Coronary artery (tissue), 2 donors: ENCODE measurements around the gene GLYATL2.

Experiments
- DNase-seq: peaks from one replicate; pipeline ENCODE4 v3.0.0-alpha.2; 2017; ENCODE audit warnings: low spot score
- H3K27ac ChIP-seq, 2 donors: fragments of 200-600 bp; sonication (generic); one replicate each; pipeline ENCODE4 v1.5.1; 2016 to 2019
- H3K4me3 ChIP-seq: fragments of 200-600 bp; sonication (generic); 2 replicates; pipeline ENCODE4 v1.5.1; 2016; ENCODE audit warnings: mild to moderate bottlenecking, moderate library complexity
- TF ChIP-seq, protein P1 (sequence below): fragments of 200-600 bp; sonication (generic); IDR thresholded peaks from one replicate; pipeline ENCODE4 v1.5.1; 2019; ENCODE audit warnings: antibody characterized with exemption

The GLYATL2 gene

DNA sequence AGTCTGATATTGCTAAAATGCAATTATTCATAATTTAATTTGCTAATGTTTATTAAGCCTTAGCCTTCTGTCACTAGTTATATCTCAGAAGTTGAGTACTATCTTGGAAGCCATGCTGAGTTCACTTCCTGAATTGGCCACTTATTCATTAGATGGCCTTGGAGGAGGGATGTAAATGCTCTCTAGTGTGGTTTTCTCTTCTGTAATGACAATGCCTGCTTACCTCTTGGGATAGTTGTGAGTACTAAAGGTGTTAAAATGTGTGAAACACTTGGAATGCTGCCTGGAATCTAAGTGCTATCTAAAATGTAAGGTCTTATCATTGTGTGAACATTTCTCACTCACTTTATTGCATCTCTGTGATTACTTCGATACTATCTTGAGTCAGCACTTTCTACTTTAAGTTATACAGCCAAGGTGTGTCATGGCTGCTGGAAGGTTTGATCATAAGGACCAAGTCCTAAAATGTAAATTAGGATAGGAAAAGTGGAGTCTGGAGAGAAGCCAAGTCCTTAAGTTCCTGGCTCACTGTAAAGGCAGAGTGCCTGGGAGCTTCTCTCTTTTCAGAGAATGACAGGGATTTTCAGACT, 12.4 kb downstream of the GLYATL2 start:
- no peak for DNase-seq
- Histone ChIP-seq H3K4me3 (no peak overlapping the region), H3K27ac (no peak overlapping the region)
- TF ChIP-seq, protein P1, sequence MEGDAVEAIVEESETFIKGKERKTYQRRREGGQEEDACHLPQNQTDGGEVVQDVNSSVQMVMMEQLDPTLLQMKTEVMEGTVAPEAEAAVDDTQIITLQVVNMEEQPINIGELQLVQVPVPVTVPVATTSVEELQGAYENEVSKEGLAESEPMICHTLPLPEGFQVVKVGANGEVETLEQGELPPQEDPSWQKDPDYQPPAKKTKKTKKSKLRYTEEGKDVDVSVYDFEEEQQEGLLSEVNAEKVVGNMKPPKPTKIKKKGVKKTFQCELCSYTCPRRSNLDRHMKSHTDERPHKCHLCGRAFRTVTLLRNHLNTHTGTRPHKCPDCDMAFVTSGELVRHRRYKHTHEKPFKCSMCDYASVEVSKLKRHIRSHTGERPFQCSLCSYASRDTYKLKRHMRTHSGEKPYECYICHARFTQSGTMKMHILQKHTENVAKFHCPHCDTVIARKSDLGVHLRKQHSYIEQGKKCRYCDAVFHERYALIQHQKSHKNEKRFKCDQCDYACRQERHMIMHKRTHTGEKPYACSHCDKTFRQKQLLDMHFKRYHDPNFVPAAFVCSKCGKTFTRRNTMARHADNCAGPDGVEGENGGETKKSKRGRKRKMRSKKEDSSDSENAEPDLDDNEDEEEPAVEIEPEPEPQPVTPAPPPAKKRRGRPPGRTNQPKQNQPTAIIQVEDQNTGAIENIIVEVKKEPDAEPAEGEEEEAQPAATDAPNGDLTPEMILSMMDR = no peak

- Histone ChIP-seq H3K27ac (no peak overlapping the region), H3K4me3 (no peak overlapping the region)
- TF ChIP-seq, protein P1 = no peak
- DNase-seq = no peak
These were observed 13.7 kb downstream of the GLYATL2 start for GRCh38 chr11:58830673-58831301.

GRCh38 chr11:58829786-58830185, 14.7 kb downstream of the GLYATL2 start:
- Histone ChIP-seq H3K4me3 (no peak overlapping the region), H3K27ac (no peak overlapping the region)
- TF ChIP-seq, protein P1 = no peak
- DNase-seq = no peak

- Histone ChIP-seq H3K27ac (no peak overlapping the region), H3K4me3 (no peak overlapping the region)
- TF ChIP-seq, protein P1 = no peak
- no peak for DNase-seq
These were observed 30.8 kb downstream of the GLYATL2 start for GRCh38 chr11:58813693-58814092.

- Histone ChIP-seq H3K4me3 (no peak overlapping the region), H3K27ac (no peak overlapping the region)
- no peak for DNase-seq
- TF ChIP-seq, protein P1 = no peak
These were observed 33.0 kb downstream of the GLYATL2 start for GRCh38 chr11:58811499-58811898.

- no peak for DNase-seq
- no peak overlapping the region for H3K27ac ChIP-seq
- TF ChIP-seq, protein P1 = no peak
- H3K4me3 ChIP-seq = no peak overlapping the region
These were observed 37.2 kb downstream of the GLYATL2 start for GRCh38 chr11:58807343-58807742.

DNA sequence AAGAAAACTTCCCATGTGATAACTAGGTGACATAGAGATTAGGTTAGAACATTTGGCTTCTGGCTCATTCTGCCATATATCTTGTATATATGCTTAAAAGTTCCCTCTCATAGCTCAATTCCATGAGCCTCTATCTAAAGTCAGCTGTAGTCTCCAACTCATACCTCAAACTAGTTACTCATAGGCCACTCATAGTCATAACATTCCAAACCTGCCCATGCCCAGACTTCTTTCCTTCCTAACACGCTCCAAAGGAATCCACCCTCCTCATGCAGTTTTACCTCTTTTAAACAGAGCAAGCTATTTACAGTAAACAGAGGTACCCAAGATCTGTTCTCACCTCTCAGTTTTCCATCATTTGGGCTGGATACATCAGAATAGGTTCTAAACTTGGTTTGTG, 39.4 kb downstream of the GLYATL2 start:
- no peak overlapping the region for H3K4me3 ChIP-seq

More for the DNA sequence above, 39.4 kb downstream of the GLYATL2 start:
- DNase-seq = no peak
- no peak overlapping the region for H3K27ac ChIP-seq
- TF ChIP-seq, protein P1 = no peak
